Spinal cord (tissue), 10 donors: ENCODE measurements around the gene MRTFA. TPM values are rescaled to one million over a fixed set of nuclear protein-coding genes. Genes with fewer than 3 reads are reported as not detected.

Experiments used
- DNase-seq, 6 donors: peaks; one replicate each; pipeline versions ENCODE4 v3.0.0 to v3.0.0-alpha.2; 2013 to 2015; ENCODE audit warnings: low spot score in 6 of 6, low read depth in 4 of 6
- H3K27ac ChIP-seq: one replicate; pipeline ENCODE4 v1.5.1; 2013; ENCODE audit warnings: low read depth, low read length, control low read depth
- H3K27me3 ChIP-seq: one replicate; pipeline ENCODE4 v1.6.1; 2013; ENCODE audit warnings: low read length; ENCODE audit not compliant: control insufficient read depth, insufficient read depth
- H3K36me3 ChIP-seq: one replicate; pipeline ENCODE4 v1.6.1; 2013; ENCODE audit warnings: low read length; ENCODE audit not compliant: control insufficient read depth, insufficient read depth
- H3K4me1 ChIP-seq: one replicate; pipeline ENCODE4 v1.6.1; 2013; ENCODE audit warnings: low read length; ENCODE audit not compliant: control insufficient read depth, insufficient read depth
- H3K4me3 ChIP-seq: one replicate; pipeline ENCODE4 v1.5.1; 2013; ENCODE audit warnings: low read depth, low read length, control low read depth
- H3K9me3 ChIP-seq: one replicate; pipeline ENCODE4 v1.6.1; 2013; ENCODE audit warnings: low read length; ENCODE audit not compliant: control insufficient read depth, insufficient read depth
- WGBS: methylation state at CpG from one replicate; pipeline ENCODE4 v1.1.5; 2013; ENCODE audit warnings: missing lambda C conversion rate; ENCODE audit not compliant: insufficient coverage; 5-methylcytosine and 5-hydroxymethylcytosine counted together
- long read RNA-seq, 4 donors: transcript quantifications; one replicate each; lab custom pipeline, GENCODE V29; 2026
- polyA plus RNA-seq, 2 donors: library from polyadenylated mRNA; unstranded; fragments of 120-200 nt; gene quantifications; one replicate each; pipeline ENCODE4 v1.2.1, GENCODE V29; 2013; ENCODE audit not compliant: insufficient read length in 2 of 2
- total RNA-seq, 2 donors: library from RNA; depleted of rRNA in 1 of 2; stranded (reverse); fragments of 120-200 nt in 1 of 2; fragments of >200 nt in 1 of 2; gene quantifications; one replicate each; pipeline versions ENCODE4 v1.2.3 to v1.2.4, GENCODE V29; 2013 to 2014
- donor health status: healthy.

Gene MRTFA
- 10 to 100 TPM; 19.2 to 28.7 TPM for total RNA-seq
- polyA plus RNA-seq = 10 to 100 TPM; 39.2 to 42.0 TPM
- long read RNA-seq, donor 1, full-length matches to known transcripts = 2 of 2 reads
- long read RNA-seq, donor 1, partial matches to known transcripts = 0 of 2 reads
- long read RNA-seq, donor 1, other reads (novel, unspliced or antisense) = 0 of 2 reads
- long read RNA-seq, donor 2, partial matches to known transcripts = 5 of 6 reads
- long read RNA-seq, donor 2, other reads (novel, unspliced or antisense) = 0 of 6 reads
- long read RNA-seq, donor 3, full-length matches to known transcripts = 2 of 7 reads
- long read RNA-seq, donor 3, partial matches to known transcripts = 5 of 7 reads
- long read RNA-seq, donor 3, other reads (novel, unspliced or antisense) = 0 of 7 reads
- long read RNA-seq, donor 4, full-length matches to known transcripts = 3 of 3 reads
- long read RNA-seq, donor 4, partial matches to known transcripts = 0 of 3 reads
- long read RNA-seq, donor 4, other reads (novel, unspliced or antisense) = 0 of 3 reads

DNA sequence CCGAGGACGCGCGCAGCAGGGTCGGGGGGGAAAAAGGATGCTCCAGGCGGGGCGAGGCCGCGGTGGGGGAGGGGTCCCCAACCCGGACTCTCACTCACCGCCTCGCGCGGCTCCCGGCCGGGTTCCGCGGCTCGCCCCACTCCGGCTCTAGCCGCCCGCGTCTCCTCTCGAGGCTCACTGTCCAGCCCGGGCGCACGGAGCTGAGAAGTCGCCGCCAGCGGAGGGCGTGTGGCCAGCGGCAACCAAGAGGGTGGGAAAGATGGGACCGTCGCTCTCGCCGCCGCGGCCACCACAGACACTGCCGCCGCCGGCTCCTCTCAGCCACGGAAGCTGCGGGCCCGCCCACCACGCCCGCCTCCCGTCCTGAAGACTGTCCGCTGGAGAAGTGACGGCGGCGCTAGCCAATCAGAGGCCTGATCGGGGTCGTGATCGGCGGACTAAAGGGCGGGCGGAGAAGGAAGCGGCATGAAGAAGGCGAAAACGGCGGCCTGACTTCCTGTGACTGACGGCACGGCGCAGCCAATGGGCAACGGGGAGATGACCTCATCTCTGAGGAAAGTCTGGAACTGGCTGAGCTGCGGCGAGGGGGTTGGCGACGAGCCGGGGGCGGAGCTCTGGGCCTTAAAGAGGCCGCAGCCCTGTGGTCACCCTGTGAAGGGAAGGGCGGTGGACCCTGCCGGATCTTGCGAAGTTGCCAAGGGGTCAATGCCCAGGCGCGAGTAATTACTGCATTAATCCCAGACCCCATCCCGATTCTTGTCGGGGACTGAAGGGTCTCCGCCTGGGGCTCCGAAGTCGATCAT lies at the start of gene MRTFA:
MRTFA (minus strand) TSS at position 340 of the 803 bp plus-strand sequence.
- Histone ChIP-seq H3K27ac (peak within 1 kb of the TSS; percentile 86), H3K36me3 (no peaks in the 10 kb centered on the region), H3K9me3 (no peaks in the 10 kb centered on the region), H3K4me1 (peaks cover 15% of the 10 kb centered on the region), H3K4me3 (peak within 1 kb of the TSS; percentile 76), H3K27me3 (no peaks in the 10 kb centered on the region)
- DNase-seq = peak; percentile 97 to 100 (median 100)
- WGBS = under 1% methylated on average over 80 of the region's 82 CpGs

- Histone ChIP-seq H3K27me3 (no peaks in the 10 kb centered on the region), H3K36me3 (peaks cover 7% of the 10 kb centered on the region), H3K27ac (no peak overlapping the region), H3K4me3 (no peak overlapping the region), H3K9me3 (no peaks in the 10 kb centered on the region), H3K4me1 (peaks cover 29% of the 10 kb centered on the region)
- 100% methylated on average over 1 of the region's 3 CpGs for WGBS
- DNase-seq = no peak
These were observed 48.9 kb upstream of the MRTFA start for GRCh38 chr22:40685406-40685805.

- no peaks in the 10 kb centered on the region for H3K9me3 ChIP-seq
- peaks cover 7% of the 10 kb centered on the region for H3K36me3 ChIP-seq
- no peak overlapping the region for H3K27ac ChIP-seq
- H3K4me3 ChIP-seq = no peak overlapping the region
- H3K4me1 ChIP-seq = peaks cover 36% of the 10 kb centered on the region
- DNase-seq = no peak
- 28% methylated on average over 2 of the region's 9 CpGs for WGBS
- no peaks in the 10 kb centered on the region for H3K27me3 ChIP-seq
These were observed 48.2 kb upstream of the MRTFA start for GRCh38 chr22:40684728-40685127.

GRCh38 chr22:40681451-40681850 lies 44.9 kb upstream of the MRTFA start:
- Histone ChIP-seq H3K27me3 (no peaks in the 10 kb centered on the region), H3K4me3 (no peak overlapping the region), H3K9me3 (no peaks in the 10 kb centered on the region), H3K27ac (no peak overlapping the region), H3K36me3 (peaks cover 7% of the 10 kb centered on the region), H3K4me1 (peaks cover 49% of the 10 kb centered on the region)
- WGBS = 89% methylated on average over 19 of the region's 19 CpGs
- DNase-seq = no peak

GRCh38 chr22:40680819-40681183 lies 44.3 kb upstream of the MRTFA start:
- WGBS = 90% methylated on average over 14 of the region's 15 CpGs

GRCh38 chr22:40679964-40680818 lies 43.7 kb upstream of the MRTFA start:
- peak in 2 of 6 donors; percentile 38 to 62 for DNase-seq
- no peaks in the 10 kb centered on the region for H3K27me3 ChIP-seq
- no peaks in the 10 kb centered on the region for H3K9me3 ChIP-seq
- peaks cover 49% of the 10 kb centered on the region for H3K4me1 ChIP-seq
- peak overlapping the region; percentile 35 for H3K4me3 ChIP-seq
- peaks cover 7% of the 10 kb centered on the region for H3K36me3 ChIP-seq
- 37% methylated on average over 6 of the region's 9 CpGs for WGBS
- no peak overlapping the region for H3K27ac ChIP-seq

More at GRCh38 chr22:40680819-40681183, 44.3 kb upstream of the MRTFA start:
- Histone ChIP-seq H3K4me3 (no peak overlapping the region), H3K36me3 (peaks cover 7% of the 10 kb centered on the region), H3K4me1 (peaks cover 49% of the 10 kb centered on the region), H3K27me3 (no peaks in the 10 kb centered on the region), H3K9me3 (no peaks in the 10 kb centered on the region), H3K27ac (no peak overlapping the region)
- no peak for DNase-seq

DNA sequence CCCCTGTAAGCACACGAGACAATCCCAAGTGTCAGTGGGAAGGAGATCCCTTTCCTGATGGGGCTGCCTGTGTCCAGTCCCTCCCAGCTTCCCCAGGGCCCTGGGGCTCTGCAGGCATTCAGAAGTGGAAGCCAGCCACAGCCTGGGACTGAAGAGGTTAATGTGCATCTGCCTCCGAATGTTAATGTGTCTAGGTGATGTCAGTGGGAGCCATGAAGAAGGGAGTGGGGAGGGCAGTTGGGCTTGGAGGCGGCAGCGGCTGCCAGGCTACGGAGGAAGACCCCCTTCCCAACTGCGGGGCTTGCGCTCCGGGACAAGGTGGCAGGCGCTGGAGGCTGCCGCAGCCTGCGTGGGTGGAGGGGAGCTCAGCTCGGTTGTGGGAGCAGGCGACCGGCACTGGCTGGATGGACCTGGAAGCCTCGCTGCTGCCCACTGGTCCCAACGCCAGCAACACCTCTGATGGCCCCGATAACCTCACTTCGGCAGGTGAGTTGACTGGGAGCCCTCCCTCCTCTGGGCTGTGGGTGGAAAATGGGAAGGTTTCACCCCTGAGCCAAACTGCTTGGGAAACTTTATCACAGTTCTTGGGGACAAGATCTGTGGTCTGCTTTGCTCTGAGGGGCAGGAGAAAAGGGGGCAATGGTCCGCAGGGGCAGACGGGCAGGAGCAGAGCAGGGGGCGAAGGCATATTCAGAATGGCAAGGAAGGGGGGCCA lies 42.9 kb upstream of the MRTFA start, which contains the start of gene MCHR1:
MCHR1 (plus strand) TSS at position 236 of the 715 bp plus-strand sequence; CDS start at position 405, 169 bp downstream.
- DNase-seq = peak in 2 of 6 donors; percentile 63 to 79

DNA sequence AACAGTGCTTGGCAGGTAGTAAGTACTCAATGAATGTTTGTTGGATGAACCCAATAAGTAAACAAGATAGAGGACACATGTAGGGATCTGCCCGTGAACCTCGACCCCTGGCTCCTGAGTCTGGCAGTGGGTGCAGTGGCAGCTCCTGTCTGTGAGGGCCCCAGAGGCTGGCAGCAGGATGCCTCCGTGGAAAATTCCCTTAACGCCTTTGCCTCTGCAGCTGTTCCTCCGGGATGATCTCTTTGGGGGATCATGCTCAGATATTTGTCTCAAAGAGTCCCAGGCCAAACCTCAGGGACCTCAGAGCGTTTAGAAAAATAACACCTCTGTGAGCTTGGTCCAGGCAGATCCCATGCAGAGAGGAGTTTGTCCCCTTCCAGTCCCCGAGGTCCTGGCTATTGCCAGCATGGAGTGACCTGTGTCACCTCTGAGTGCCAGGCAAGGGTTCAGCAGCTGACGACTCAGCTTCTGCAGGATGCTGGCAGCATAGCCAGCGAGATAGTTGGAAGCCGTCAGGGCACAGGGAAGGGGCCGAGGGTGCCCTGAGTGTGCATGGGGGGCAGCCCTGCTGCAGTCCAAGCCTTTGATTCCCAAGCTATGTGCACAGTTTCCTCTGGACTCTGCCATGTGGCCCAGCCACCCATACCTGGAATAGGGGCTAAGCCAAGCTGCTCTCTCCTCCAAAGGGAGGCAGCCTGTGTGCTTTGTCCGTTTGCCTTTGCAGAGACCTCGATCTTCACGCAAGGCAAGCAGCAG lies 42.2 kb upstream of the MRTFA start:
- Histone ChIP-seq H3K4me1 (peaks cover 42% of the 10 kb centered on the region), H3K36me3 (peaks cover 7% of the 10 kb centered on the region), H3K27me3 (no peaks in the 10 kb centered on the region), H3K4me3 (peak overlapping the region; percentile 35), H3K9me3 (no peaks in the 10 kb centered on the region), H3K27ac (peak overlapping the region; percentile 5)
- WGBS = 45% methylated on average over 14 of the region's 14 CpGs
- no peak for DNase-seq

More for the DNA sequence above, 42.9 kb upstream of the MRTFA start, which contains the start of gene MCHR1:
- peaks cover 42% of the 10 kb centered on the region for H3K4me1 ChIP-seq
- no peaks in the 10 kb centered on the region for H3K27me3 ChIP-seq
- peak within 1 kb of the TSS; percentile 35 for H3K4me3 ChIP-seq
- H3K9me3 ChIP-seq = no peaks in the 10 kb centered on the region
- H3K36me3 ChIP-seq = peaks cover 7% of the 10 kb centered on the region
- 4% methylated on average over 20 of the region's 21 CpGs for WGBS
- H3K27ac ChIP-seq = peak within 1 kb of the TSS; percentile 5
